SK-N-MC (cell line): ENCODE data around the gene FGD6.
"Not testable (repeated sequence)": the region's sequence is repeated elsewhere in the genome, so short reads cannot be mapped to it uniquely, and the experiment has no call there.

Experiments
- DNase-seq: peaks from one replicate; pipeline ENCODE4 v3.0.0-alpha.2; 2011; ENCODE audit warnings: low read depth, low spot score
- H3K27ac ChIP-seq: fragments of 200-600 bp; sonication (generic); 2 replicates; pipeline ENCODE4 v1.5.1; 2016; ENCODE audit warnings: mixed run types
- H3K36me3 ChIP-seq: fragments of 200-600 bp; sonication (generic); 2 replicates; pipeline ENCODE4 v1.6.1; 2017; ENCODE audit warnings: antibody characterized with exemption, low read length, mixed read lengths; ENCODE audit not compliant: insufficient read depth
- H3K4me3 ChIP-seq: fragments of 200-600 bp; sonication (generic); 2 replicates; pipeline ENCODE4 v1.5.1; 2016
- H3K9ac ChIP-seq: fragments of 200-600 bp; sonication (generic); 2 replicates; pipeline ENCODE4 v1.8.0; 2017; ENCODE audit warnings: mixed run types, mixed read lengths; ENCODE audit not compliant: insufficient read length
- H3K9me3 ChIP-seq: fragments of 200-600 bp; sonication (generic); 2 replicates; pipeline ENCODE4 v1.6.1; 2017; ENCODE audit warnings: low read depth, mild to moderate bottlenecking, antibody characterized with exemption, low read length, moderate library complexity, mixed read lengths
- EZH2 ChIP-seq: fragments of 200-600 bp; sonication (generic); IDR thresholded peaks from one replicate; pipeline ENCODE4 v1.6.1; 2017; ENCODE audit warnings: antibody characterized with exemption
- FOXP2 ChIP-seq: optimal IDR thresholded peaks from 2 replicates; pipeline ENCODE3; 2011; ENCODE audit warnings: mild to moderate bottlenecking, moderate library complexity; ENCODE audit not compliant: insufficient read depth; ENCODE audit errors: extremely low read length, control extremely low read depth
- POLR2AphosphoS5 ChIP-seq: IDR thresholded peaks from 2 replicates; pipeline ENCODE4 v1.6.1; 2012; ENCODE audit warnings: mild to moderate bottlenecking, low read depth, low read length, borderline replicate concordance

The FGD6 gene

DNA sequence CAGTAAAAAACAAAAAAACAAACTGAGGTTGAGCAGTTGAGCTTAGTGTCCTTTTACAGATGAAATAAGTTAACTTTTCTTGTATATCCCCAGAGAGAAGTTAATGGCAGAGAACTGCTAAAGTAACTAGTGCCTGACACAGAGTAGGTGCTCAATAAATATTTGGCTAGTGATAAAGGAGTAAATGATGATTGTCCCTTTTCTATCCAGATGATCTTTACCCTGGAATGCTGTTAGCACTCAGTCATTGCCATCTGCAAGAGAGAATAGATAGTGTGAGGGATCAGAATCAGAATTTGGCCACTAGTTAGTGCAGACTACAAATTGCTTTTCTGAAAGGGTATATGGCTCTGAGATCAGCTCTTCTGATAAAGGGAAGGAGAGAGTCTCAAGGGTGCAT is 21.9 kb upstream of the FGD6 start:
- H3K36me3 ChIP-seq: peaks cover 34% of the 10 kb centered on the region
- TF ChIP-seq POLR2AphosphoS5 (no peak), EZH2 (no peak), FOXP2 (no peak)

DNA sequence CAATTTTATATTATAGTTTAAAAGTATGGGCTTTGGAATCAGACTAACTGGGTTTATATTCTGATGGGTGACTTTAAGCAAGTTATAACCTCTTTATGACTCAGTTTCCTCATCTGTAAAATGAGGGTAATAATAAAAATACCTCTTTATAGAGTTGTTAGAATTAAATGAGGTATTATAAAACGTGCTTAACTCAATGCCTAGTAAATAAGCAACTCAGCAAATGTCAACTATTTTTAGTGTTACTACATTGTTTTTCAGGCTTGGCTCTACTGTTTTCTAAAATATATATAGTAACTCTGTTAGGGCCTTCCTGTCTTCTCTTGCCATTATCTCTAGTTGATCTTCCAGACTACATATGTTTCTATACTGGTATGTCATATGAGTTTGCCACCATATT is 20.9 kb upstream of the FGD6 start:
- Histone ChIP-seq H3K9ac (no peak overlapping the region), H3K9me3 (no peaks in the 10 kb centered on the region), H3K36me3 (peaks cover 31% of the 10 kb centered on the region), H3K27ac (peak overlapping the region; percentile 77), H3K4me3 (no peak overlapping the region)
- no peak for TF ChIP-seq FOXP2
- TF ChIP-seq EZH2: no peak
- TF ChIP-seq POLR2AphosphoS5: no peak
- no peak for DNase-seq

More for the DNA sequence above, 21.9 kb upstream of the FGD6 start:
- Histone ChIP-seq H3K9me3 (no peaks in the 10 kb centered on the region), H3K27ac (peak overlapping the region; percentile 77), H3K9ac (no peak overlapping the region), H3K4me3 (peak overlapping the region; percentile 18; the same call in 1 of the 2 replicates)
- no peak for DNase-seq

DNA sequence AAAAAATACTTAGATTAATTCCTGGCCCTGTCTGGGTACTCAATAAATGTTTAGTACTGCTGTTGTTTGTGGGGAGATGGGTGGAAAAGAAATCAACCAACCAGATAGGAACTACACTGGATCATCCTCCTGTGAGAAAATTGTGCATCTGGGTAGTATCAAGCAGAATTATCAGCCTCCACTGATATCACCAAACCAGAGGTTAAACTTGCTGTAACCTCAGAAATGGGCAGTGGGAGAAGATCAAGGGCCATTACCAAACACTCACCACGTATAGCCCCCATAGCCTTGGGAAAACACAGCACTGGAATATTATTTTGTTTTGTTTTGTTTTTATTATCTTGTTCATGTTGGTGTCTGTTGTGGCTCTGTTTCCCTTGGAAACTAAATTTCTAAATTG is 20.0 kb upstream of the FGD6 start:
- H3K36me3 ChIP-seq: peaks cover 31% of the 10 kb centered on the region

DNA sequence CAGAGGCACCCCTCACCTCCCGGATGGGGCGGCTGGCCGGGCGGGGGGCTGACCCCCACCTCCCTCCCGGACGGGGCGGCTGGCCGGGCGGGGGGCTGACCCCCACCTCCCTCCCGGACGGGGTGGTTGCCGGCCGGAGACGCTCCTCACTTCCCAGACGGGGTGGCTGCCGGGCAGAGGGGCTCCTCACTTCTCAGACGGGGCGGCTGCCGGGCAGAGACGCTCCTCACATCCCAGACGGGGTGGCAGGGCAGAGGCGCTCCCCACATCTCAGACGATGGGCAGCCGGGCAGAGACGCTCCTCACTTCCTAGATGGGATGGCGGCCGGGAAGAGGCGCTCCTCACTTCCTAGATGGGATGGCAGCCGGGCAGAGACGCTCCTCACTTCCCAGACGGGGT is 18.4 kb upstream of the FGD6 start:
- H3K9ac ChIP-seq, H3K4me3 ChIP-seq, H3K9me3 ChIP-seq, DNase-seq, H3K27ac ChIP-seq: not testable (repeated sequence)
- peaks cover 25% of the 10 kb centered on the region; the same call in 1 of the 2 replicates for H3K36me3 ChIP-seq

More for the DNA sequence above, 20.0 kb upstream of the FGD6 start:
- Histone ChIP-seq H3K9me3 (no peaks in the 10 kb centered on the region), H3K9ac (no peak overlapping the region), H3K27ac (peak overlapping the region; percentile 77), H3K4me3 (no peak overlapping the region)
- TF ChIP-seq FOXP2 (no peak), POLR2AphosphoS5 (no peak), EZH2 (no peak)
- no peak for DNase-seq

DNA sequence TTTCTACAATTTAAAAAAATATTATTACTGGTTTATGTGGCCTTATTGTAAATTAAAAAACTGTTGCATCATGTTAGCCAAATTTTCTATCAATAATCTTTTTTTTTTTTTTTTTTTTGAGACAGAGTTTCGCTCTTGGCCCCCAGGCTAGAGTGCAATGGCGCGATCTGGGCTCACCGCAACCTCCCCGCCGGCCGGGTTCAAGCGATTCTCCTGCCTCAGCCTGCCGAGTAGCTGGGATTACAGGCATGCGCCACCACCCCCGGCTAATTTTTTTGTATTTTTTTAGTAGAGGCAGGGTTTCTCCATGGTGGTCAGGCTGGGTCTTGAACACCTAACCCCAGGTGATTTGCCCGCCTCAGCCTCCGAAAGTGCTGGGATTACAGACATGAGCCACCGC is 16.9 kb upstream of the FGD6 start:
- H3K27ac ChIP-seq, DNase-seq, H3K4me3 ChIP-seq, H3K9ac ChIP-seq, H3K9me3 ChIP-seq: not testable (repeated sequence)
- H3K36me3 ChIP-seq: peaks cover 25% of the 10 kb centered on the region; the same call in 1 of the 2 replicates

DNA sequence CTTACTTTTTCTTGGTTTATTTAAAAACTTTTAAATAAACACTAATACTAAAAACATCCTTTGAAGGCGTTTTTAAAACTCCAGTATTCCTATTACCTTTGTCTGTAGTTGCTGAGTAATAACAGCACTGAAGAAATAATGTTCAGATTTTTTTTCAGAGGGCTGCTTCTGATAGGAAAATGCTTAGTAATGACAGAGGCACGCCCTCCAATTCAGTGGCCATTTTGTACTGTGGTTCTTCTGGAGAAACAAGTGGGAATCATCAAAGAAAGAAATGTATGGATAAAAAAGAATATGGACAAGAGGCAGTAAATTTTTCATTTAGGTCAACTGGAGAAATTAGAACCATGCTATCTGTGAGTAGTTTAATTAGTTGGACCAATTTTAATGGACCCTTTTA is 13.9 kb upstream of the FGD6 start:
- peak overlapping the region; percentile 10; the same call in 1 of the 2 replicates for H3K4me3 ChIP-seq
- peaks cover 19% of the 10 kb centered on the region; the same call in 1 of the 2 replicates for H3K36me3 ChIP-seq
- H3K9me3 ChIP-seq: no peaks in the 10 kb centered on the region
- peak overlapping the region; percentile 15 for H3K9ac ChIP-seq
- no peak for DNase-seq
- no peak for TF ChIP-seq EZH2
- no peak for TF ChIP-seq FOXP2
- H3K27ac ChIP-seq: peak overlapping the region; percentile 85

DNA sequence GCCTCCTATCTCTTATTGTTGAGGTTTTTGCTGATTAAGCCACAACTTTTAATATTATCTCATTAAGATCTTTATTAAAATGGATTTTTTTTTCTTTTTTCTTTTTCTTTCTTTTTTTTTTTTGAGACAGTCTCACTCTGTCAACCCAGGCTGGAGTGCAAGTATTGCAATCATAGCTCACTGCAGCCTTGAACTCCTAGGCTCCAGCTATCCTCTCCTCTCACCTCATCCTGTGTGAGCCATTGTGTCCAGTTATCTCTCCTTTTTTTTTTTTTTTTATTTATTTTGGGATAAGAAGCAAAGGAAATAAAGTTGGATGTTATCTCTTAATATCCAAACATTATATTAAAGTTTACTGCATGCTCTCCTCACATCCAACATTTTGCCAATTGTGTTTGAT is 13.0 kb upstream of the FGD6 start:
- no peaks in the 10 kb centered on the region for H3K9me3 ChIP-seq

DNA sequence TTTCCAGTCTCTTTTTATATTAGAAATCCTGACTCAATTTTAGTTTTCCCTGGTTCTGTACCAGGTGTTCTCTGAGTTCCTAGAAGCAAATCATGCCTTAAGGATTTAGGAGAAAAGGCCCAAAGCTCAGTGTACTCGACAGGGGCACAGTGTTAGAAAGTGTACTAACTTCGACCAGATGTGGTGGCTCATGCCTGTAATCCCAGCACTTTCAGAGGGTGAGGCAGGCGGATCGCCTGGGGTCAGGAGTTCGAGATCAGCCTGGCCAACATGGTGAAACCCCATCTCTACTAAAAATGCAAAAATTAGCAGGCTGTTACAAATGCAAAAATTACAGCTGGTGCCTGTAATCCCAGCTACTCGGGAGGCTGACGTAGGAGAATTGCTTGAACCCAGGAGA is 12.4 kb upstream of the FGD6 start:
- no peak overlapping the region for H3K4me3 ChIP-seq
- H3K36me3 ChIP-seq: peaks cover 24% of the 10 kb centered on the region
- H3K9ac ChIP-seq: no peak overlapping the region
- DNase-seq: no peak
- H3K27ac ChIP-seq: peak overlapping the region; percentile 85; the same call in 1 of the 2 replicates
- no peak for TF ChIP-seq FOXP2
- no peak for TF ChIP-seq POLR2AphosphoS5
- TF ChIP-seq EZH2: no peak
- H3K9me3 ChIP-seq: no peaks in the 10 kb centered on the region

More for the DNA sequence above, 13.0 kb upstream of the FGD6 start:
- DNase-seq: no peak
- Histone ChIP-seq H3K36me3 (peaks cover 19% of the 10 kb centered on the region), H3K4me3 (no peak overlapping the region; the same call in 1 of the 2 replicates), H3K9ac (no peak overlapping the region), H3K27ac (peak overlapping the region; percentile 85)
- TF ChIP-seq EZH2 (no peak), FOXP2 (no peak), POLR2AphosphoS5 (no peak)

DNA sequence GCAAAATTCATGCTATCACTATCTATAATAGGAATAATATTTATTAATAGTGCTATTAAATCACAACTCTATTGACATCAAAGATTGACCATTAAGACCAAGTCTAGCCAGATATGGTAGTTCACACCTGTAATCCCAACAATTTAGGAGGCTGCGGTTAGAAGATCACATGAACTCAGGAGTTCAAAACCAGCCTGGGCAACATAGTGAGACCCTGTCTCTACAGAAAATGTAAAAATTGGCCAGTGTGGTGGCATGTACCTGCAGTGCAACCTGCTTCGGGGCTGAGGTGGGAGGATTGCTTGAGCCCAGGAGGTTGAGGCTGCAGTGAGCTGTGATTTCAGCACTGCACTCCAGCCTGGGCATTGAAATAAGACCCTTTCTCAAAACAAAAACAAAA is 11.3 kb upstream of the FGD6 start:
- H3K9ac ChIP-seq: no peak overlapping the region
- H3K27ac ChIP-seq: peak overlapping the region; percentile 19; the same call in 1 of the 2 replicates
- TF ChIP-seq POLR2AphosphoS5 (no peak), FOXP2 (no peak), EZH2 (no peak)
- no peaks in the 10 kb centered on the region for H3K9me3 ChIP-seq
- no peak overlapping the region for H3K4me3 ChIP-seq
- no peak for DNase-seq
- H3K36me3 ChIP-seq: peaks cover 26% of the 10 kb centered on the region
